Measurements from ENCODE around the gene EFHC1.
"Not testable (repeated sequence)": the region's sequence is repeated elsewhere in the genome, so short reads cannot be mapped to it uniquely, and the experiment has no call there.

Gene EFHC1

DNA sequence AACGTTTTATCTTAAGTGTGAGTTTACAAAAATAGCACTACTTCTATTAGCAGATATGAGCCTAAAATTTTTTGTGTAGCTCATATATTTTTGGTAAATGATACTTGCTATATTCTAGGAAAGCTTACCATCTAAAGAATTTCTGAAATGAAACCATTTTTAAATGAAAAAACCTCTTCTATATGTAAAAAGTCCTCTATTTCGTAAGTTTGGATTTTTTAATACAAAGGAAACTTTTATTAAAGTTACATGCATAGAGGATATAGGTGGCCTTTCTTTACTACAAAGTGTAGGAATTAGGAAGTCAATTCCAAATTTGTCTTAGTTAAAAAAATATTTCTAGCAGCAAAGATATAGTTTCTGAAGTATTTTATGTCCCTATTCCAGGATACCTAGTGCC, 18.8 kb downstream of the EFHC1 start:
- DNase-seq (ENCODE audit: low read depth): no peak

DNA sequence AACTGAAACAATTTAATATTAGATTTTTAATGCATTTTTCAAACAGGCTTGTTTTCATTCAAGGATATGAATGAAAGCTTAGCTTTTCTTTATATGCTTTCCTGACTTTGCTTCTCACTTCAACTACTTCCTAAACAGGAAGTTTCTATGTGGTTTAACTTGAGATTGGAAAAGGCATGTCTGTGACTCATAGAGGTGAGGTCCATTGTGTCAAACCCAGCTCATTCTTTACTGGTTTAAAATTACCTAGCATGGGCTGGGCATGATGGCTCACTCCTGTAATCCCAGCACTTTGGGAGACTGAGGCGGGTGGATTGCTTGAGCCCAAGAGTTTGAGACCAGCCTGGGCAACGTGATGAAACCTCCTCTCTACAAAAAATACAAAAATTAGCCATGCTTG, 34.4 kb downstream of the EFHC1 start:
- DNase-seq (ENCODE audit: low read depth): no peak

DNA sequence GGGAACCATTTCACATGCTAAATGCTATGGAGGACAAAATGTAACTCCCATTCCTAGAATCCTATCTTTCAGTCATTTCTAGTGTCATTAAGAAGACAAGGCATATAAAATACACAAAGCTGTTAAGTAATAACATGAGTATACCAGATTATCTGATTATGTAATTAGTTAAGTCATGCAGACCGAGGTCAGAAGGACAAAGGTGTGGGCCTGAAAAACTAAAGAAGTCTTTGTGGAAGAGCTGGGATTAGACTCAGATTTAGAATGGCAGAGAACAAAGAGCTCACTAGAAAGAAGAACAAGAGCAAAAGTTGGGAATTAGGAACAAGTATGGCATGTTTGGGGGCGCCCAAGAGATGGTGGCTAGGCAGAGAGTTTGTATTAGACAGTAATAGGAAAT, 37.0 kb downstream of the EFHC1 start:
- DNase-seq (ENCODE audit: low read depth): no peak

DNA sequence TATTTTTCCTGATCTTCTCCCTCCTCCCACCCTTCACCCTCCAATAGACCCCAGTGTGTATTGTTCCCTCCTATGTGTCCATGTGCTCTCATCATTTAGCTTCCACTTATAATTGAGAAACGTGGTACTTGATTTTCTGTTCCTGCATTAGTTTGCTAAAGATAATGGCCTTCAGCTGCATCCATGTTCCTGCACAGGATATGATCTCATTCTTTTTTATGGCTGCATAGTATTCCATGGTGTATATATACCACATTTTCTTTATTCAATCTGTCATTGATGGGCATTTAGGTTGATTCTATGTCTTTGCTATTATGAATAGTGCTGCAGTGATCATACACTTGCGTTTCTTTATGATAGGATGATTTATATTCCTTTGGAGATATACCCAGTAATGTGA, 41.1 kb downstream of the EFHC1 start:
- not testable (repeated sequence) for DNase-seq (ENCODE audit: low read depth)

DNA sequence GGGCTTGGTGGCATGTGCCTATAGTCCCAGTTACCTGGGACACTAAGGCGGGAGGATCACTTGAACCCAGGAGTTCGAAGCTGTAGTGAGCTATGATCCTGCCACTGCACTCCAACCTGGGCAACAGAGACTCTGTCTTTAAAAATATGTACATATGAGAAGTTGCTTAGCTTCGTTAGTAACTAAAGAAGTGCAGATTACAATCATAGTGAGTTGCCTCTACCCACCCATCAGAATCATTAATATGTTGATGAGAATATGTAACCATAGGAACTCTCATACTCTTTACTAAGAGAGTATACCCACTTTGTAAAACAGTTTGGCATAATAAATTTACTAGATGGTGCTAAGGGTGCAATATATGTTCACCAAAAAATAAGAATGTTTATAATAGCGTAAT, 54.0 kb downstream of the EFHC1 start:
- no peak for DNase-seq (ENCODE audit: low read depth)

DNA sequence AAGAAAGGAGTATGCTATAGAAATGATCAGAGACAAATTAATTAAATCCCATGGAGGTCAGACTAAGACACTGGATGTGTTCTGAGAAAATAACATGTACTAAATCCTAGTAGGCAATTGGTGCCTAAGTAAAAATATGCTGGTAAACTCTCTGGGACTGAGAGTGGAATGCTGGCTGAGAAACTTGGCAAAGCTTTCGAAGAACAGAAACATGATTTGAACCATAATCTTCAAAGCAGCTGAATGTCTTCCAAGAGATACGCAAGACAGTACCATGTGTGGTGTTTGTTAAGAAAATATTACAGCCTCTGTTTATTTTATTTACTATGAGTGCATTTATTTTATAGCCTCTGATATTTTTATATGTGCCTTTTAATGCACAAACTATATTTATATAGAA, 55.2 kb downstream of the EFHC1 start:
- no peak for DNase-seq (ENCODE audit: low read depth)

DNA sequence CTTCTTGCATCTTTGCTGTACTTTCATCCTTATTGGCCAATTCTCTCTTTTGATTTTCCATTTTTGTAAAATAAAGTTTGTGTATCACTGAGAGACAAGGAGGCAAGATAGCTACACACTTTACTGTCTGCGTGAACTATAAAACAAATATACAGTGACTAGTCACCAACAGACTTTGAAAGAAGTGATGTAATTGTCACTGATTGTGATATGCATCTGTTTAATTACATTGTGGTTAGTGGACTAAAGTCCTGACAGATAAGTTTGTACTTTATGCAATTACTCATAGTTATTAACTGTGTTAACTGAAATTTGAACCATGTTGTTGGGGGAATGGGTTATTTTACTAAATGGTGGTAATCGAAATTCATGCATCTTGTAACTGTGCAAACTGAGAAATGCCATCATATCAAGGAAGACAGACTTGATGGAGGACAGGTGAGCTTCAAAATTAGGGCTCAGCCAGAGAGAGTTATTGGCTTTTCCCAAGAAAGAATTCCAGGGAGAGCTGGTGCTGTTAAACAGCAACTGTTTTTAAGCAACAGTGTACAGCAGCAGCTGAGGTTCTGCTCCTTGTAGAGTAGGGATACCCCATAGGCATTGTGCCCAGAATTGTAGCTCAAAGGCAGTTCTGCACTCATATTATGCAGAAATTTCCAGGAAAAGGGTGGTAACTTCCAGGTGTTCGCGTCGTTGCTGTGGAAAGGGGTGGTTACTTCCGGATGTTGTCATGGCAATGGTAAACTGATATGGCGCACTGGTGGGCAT, 62.9 kb downstream of the EFHC1 start:
- DNase-seq (ENCODE audit: low read depth): no peak

DNA sequence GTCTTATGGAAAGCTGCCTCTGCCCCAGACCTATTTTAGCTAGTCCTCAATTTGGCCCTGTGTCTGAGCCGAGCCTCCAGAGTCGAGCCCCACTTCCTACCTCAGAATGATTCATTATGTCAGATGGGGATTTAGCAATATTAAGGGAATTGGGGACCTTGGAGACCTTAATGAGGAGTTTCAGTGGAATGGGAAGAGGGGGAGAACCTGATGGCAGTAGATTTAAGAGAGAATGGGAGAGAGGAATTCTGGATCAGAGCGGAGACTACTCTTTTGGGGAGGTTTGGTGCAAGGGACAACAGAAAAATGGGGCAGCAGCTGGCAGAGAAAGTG, 63.5 kb downstream of the EFHC1 start:
- DNase-seq (ENCODE audit: low read depth): no peak

DNA sequence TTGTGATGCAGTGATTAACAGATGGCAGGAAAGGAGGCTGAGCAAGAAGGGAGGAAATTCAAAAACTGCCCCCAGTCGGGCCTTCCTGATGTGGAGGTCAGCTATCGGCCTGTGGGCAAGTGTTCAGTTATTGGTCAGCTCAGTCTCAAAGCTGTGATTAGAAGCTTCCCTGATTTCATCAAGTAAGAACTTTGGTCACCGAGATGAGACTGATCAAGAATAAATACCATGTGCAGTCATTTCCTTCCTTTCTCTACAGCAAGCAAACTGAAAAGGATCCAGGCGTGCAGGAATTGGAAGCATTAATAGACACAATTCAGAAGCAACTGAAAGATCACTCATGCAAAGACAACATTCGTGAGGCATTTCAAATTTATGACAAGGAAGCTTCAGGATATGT, 69.7 kb downstream of the EFHC1 start:
- no peak for DNase-seq (ENCODE audit: low read depth)

DNA sequence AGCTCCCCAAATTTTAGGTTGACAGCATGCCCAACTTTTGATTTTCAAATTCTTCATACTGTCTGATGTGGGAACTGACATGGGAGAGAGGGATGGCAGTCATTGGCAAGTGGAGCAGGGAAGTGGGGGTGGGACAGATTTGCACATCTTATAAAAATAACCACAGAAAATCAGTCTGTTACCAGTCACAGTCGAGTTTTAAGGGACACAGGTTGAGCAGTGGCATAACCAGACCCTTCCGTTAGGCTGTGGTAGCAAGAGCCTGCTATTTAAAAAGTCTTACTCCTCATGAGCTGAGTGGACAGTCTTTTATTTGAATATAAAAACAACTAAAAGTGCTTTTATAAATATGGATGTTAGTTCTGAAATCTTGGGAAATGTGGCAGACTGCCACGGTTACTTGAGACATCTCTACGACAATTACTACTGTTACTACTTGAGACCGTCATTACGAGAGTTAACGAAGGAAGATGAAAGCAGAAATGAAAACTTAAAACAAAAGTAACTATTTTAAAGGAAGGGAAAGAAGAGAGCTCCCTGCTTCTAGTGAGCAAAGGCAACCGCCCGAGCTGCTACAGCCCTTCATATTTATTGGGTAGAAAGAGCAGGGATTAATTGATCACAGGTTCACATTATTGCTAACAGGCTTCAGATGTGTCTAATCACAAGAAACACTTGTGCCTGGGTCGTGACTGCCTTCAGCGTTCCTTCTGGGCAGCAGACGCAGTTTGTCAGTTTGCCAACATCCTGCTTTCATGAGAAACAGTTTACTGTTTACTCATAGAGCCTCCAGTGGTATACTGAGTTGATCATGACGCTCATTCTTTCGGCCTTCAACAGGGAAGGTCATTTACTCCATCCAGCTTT, 71.3 kb downstream of the EFHC1 start:
- no peak for DNase-seq (ENCODE audit: low read depth)

DNA sequence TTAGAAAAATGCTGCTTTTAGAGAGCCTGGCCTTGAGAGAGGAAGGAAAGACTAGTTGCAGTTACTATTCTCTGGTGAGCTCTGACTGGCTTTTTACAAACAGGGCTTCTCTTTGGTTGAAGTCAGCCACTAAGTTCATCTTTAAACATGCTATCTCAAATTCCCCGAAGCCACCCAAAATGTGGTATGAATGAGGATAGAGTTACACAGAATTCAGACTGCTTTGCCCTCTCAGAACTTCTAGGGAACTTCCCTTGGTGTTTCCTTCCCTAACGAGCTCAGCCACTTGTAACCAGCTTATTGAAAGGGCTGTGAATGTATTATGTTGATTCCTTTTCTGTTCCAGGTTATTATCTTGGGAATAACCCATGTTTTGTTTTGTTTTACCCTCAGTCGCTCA, 73.5 kb downstream of the EFHC1 start:
- DNase-seq (ENCODE audit: low read depth): no peak

DNA sequence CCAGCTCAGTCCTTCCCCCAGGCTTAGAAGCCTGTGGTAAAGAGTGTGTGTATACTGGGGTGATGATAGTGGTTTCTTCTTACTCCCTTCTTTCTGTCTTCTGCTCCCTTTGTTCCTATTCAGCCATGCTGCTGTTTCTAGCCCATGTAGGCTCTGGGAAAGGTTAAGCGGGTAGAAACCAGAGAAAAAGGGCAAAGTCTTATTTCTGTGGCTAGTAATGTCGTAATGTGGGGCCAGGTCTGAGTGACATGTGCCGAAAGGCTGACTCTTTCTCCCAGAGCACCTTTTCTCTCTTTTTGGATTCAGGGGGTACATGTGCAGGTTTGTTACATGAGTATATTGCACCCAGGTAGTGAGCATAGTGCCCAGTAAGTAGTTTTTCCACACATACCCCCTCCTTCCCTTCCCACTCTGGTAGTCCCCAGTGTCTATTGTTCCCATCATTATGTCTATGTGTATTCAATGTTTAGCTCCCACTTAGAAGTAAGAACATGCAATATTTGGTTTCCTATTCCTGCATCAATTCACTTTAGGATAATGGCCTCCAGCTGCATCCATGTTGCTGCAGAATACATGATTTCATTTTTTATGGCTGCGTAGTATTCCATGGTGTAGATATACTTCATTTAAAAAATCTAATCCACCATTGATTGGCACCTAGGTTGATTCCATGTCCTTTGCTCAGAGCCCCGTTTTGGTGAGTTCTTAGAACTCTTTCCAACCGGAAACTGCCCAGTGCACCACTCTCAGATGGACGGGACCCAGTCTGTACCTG, 74.3 kb downstream of the EFHC1 start:
- DNase-seq (ENCODE audit: low read depth): no peak

DNA sequence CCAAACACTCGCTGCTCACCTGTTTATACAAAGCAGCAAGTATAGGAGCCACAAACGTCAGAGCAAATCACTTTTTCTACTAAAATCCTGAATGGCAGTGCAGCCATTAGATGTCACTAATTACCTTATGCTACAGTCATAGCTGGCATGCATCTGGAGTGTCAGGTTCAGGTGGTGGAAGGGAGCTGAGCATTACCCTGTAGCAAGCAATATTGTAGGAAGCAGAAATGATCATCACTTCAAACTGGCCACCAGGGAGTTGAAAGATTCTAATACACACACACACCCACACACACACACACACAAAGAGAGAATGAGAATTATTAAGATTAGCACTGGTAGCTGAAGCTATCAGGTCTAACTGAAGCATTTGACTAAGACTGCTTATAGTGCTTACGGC, 75.8 kb downstream of the EFHC1 start:
- DNase-seq (ENCODE audit: low read depth): no peak

DNA sequence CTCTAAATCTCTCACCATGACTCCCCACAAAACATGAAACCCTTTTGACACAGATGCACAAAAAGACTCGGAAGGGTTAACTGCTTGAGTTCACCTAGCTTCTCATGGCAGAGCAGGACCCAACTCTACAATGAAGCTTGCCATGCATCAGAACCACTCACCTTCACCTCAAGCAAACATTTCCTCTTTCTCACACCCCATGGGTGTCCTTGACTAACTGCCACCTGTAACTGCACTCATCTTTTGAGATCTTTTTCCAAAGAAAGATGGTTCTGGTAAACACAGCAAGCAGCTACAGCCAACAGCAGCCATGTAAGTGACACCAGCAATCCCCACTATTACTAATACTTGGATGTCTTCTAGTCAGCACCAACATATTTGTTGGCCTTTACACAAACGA, 76.5 kb downstream of the EFHC1 start:
- no peak for DNase-seq (ENCODE audit: low read depth)

DNA sequence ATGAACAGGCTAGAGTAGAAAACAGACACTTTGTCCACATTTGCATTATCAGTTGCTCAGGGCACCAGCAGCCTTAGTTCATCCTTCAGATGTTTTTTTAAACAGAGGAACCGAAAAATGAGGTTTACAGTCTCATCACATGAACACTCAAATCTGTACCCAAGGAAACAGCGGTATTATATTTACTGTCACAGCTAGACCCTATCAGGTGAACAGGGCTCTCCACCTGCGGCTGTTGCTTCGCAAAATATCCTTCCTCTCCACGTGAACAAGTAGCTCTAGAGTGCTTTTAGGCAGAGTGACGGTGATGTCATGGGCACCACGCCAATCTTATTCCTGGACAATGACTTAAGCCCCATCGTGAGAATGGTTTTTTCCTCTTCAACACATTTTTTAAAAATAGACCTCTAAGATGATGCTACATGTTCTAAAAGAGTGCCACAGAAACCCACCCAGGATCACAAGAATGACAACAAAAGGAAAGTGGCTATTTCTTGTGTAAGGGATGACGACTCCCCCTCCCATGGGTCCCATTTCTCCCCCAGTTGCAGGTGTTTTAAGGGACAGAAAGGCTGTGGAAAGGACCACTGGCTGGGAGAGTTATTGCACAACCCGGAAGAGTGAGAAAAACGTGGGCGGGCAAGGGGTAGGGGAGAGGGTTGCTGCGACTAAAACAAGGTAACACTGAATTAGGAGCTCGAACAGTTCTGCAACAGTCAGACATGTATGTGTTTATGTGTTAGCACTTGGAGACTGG, 77.7 kb downstream of the EFHC1 start:
- no peak for DNase-seq (ENCODE audit: low read depth)

DNA sequence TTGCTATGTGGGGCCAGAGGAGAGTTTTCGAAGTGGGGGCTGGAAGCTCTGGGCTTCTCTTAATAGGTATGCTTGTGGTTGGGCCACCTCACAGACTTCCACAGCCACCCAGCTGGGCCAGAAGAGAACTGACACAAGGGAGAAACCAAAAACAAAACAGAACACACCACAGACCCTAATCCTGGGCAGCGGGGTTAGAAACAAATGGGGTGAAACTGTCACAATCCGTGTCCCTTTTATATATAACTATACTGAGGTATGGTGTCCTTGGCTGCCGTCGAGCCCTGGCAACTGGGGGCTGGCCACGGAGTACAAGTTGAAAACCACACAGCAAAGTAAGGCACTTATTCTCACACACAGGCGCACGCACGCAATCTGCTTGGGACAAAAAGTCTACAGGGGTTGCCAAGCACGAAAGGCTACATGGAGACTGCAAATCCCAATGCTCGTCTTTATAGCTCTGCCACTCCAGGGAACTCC, 78.4 kb downstream of the EFHC1 start:
- DNase-seq (ENCODE audit: low read depth): no peak

DNA sequence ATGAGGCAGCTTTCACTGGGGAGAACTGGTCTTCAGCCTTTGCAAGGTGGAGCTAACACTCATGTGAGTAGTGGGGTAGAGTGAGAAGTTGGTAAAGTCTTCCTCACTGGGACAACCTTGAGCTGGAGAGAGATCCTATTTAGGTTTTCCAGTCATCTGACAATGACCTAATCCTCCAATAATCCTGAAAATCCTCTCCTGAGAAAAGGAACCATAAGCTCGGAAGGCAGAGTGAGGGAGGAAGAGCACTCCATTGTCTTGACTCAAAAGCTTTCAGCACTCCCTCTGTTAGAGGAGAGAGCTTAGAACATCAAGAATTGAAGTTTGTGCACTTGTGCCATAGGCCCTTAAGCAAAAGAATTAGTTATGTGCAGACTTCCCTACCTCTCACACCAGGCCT, 78.9 kb downstream of the EFHC1 start:
- no peak for DNase-seq (ENCODE audit: low read depth)

DNA sequence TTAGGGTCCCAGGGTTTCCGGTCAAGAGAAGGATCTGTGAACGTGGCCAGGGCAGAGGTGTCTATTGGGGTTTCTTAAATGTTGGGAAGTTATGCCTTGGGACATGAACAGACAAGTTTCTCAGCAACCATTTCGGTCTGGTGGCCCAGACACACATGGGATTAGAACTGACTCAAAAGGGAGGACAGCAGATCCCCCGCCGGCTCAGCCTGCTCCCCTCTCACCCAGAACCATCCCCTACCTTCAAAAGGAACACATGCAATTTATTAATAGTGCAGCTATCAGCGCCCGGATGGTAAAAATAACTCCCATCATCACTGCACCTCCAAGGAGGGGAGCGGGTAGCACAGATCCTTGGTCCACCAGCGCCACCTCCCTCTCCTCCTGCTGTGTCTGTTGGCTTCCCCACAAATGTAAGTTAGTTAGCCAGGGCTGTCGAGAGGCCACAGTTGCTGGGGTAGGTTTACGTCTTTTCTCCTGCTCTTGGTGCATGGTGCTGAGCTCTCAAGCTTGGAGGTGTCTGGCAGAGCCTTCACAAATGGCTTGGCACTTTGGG, 79.6 kb downstream of the EFHC1 start:
- DNase-seq (ENCODE audit: low read depth): no peak

DNA sequence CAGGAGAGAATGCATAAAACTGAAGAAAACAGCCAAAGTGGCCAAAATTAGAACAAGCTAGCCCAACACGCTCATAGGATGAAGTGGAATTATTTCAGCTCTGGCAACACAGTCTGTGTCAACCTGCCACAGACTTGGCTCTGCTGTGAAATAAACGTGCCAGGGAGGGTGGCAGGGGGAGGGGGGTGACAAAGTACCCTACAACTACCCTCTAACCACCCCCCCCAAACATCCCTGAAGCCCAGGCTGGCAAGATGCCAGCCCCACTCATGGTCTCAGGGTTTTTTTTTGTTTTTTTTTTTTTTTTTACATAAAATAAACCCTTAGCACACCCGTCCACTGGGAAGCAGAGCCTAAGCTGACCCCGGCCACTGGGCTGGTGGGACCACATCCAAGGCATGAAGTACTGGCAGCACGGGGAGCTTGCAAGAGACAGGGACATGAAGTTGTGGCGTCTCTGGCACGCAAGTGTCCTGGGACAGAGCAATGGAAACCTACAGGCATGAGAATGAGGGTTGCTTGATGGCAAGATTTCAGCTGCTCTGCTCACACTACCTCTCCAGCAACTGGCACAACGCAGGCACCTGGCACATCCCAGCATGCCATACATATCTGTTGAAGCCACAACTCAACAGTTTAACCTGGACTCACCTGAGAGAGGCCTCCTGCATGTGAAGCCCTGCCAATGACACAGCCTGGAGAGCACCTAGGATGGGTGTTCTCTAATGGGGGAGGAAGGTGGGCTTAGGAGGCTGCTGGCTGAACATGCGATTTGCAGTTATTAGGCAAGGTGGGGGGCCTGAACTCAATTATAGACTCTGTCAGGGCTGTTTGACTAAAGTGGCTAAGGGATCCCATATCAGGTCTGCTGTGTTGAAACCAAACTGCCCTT, 80.3 kb downstream of the EFHC1 start:
- no peak for DNase-seq (ENCODE audit: low read depth)

DNA sequence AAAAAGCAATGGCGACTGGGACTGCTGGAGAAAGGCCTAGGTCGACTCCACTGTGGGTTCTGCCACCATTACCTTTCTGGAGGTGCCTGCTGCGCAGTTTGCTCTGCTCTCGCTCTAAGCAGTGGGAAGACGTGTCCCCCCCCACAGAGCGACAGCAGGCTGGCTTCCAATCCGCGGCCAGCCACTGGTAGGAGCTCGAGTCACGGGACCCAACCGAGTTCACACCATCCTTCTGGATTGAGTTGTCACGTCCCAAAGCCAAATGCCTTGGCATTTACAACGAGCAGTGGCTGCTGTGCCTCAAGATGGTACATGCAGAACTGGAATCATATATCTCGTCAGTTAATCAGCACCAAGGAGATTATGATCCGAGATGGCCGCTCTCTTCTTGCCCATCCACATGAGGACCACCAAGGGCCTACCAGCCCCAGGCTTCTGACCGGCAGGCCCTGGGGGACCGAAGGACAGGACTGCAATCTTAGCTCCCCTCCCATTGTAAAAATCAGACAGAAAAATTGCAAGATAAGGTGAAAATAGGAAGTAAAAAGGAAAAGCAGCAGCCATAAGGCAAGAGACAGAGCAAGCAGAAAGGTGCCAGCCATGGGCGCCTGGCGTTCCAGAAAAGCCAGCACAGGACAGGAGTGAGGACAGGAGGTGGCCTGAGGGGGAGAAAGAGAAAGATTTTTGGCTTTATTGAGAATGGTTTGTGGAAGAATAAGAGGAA, 82.3 kb downstream of the EFHC1 start:
- DNase-seq (ENCODE audit: low read depth): no peak
